Skin epidermis (tissue), 12 donors: ENCODE data around the gene LEP.
A peak's percentile ranks its signal among the peaks of the same experiment; 100 is the strongest.

Experiments used
- H3K27ac ChIP-seq, 21 experiments: fragments of 200-600 bp; sonication (generic) in 11 of 21; one replicate each; pipeline ENCODE4 v1.5.0; 2020; ENCODE audit warnings: mild to moderate bottlenecking in 3 of 21, inconsistent platforms in 2 of 21, moderate library complexity in 2 of 21
- H3K4me3 ChIP-seq, 7 experiments: fragments of 200-600 bp; sonication (generic) in 2 of 7; one replicate each; pipeline ENCODE4 v1.5.0; 2020; ENCODE audit warnings: inconsistent platforms in 2 of 7, mild to moderate bottlenecking in 2 of 7, moderate library complexity in 1 of 7

LEP gene

GRCh38 chr7:128210036-128210347 is 31.1 kb upstream of the LEP start:
- Histone ChIP-seq H3K27ac (no peak overlapping the region), H3K4me3 (no peak overlapping the region)

- no peak overlapping the region for H3K27ac ChIP-seq
- no peak overlapping the region for H3K4me3 ChIP-seq
Observed at GRCh38 chr7:128210590-128211570, 30.2 kb upstream of the LEP start.

- no peak overlapping the region for H3K27ac ChIP-seq
- H3K4me3 ChIP-seq, result no peak overlapping the region
Observed at GRCh38 chr7:128211626-128212025, 29.5 kb upstream of the LEP start.

GRCh38 chr7:128214463-128214862 is 26.6 kb upstream of the LEP start:
- Histone ChIP-seq H3K4me3 (no peak overlapping the region), H3K27ac (no peak overlapping the region)

- Histone ChIP-seq H3K4me3 (no peak overlapping the region), H3K27ac (no peak overlapping the region)
Observed at GRCh38 chr7:128215281-128215680, 25.8 kb upstream of the LEP start.

GRCh38 chr7:128215739-128216138 is 25.3 kb upstream of the LEP start:
- no peak overlapping the region for H3K27ac ChIP-seq
- H3K4me3 ChIP-seq, result no peak overlapping the region

- Histone ChIP-seq H3K4me3 (no peak overlapping the region), H3K27ac (peak overlapping the region in 1 of 21 experiments; percentile 14)
Observed at GRCh38 chr7:128217030-128217805, 23.9 kb upstream of the LEP start.

GRCh38 chr7:128217967-128218652 is 23.0 kb upstream of the LEP start:
- H3K4me3 ChIP-seq, result no peak overlapping the region
- H3K27ac ChIP-seq, result no peak overlapping the region

- H3K27ac ChIP-seq, result no peak overlapping the region
Observed at GRCh38 chr7:128219636-128220035, 21.4 kb upstream of the LEP start.

GRCh38 chr7:128221929-128222403 is 19.1 kb upstream of the LEP start:
- H3K4me3 ChIP-seq, result no peak overlapping the region
- H3K27ac ChIP-seq, result no peak overlapping the region

More at GRCh38 chr7:128219636-128220035, 21.4 kb upstream of the LEP start:
- H3K4me3 ChIP-seq, result no peak overlapping the region

GRCh38 chr7:128226132-128226980 is 14.7 kb upstream of the LEP start:
- H3K4me3 ChIP-seq, result no peak overlapping the region
- no peak overlapping the region for H3K27ac ChIP-seq

GRCh38 chr7:128227271-128227670 is 13.8 kb upstream of the LEP start:
- H3K4me3 ChIP-seq, result no peak overlapping the region
- no peak overlapping the region for H3K27ac ChIP-seq

GRCh38 chr7:128231021-128231420 is 10.1 kb upstream of the LEP start:
- H3K27ac ChIP-seq, result no peak overlapping the region
- no peak overlapping the region for H3K4me3 ChIP-seq

GRCh38 chr7:128231677-128232076 is 9.4 kb upstream of the LEP start:
- no peak overlapping the region for H3K4me3 ChIP-seq

GRCh38 chr7:128233471-128233870 is 7.6 kb upstream of the LEP start:
- Histone ChIP-seq H3K27ac (no peak overlapping the region), H3K4me3 (no peak overlapping the region)

More at GRCh38 chr7:128231677-128232076, 9.4 kb upstream of the LEP start:
- no peak overlapping the region for H3K27ac ChIP-seq

GRCh38 chr7:128234476-128235026 is 6.5 kb upstream of the LEP start:
- no peak overlapping the region for H3K27ac ChIP-seq

GRCh38 chr7:128235471-128235870 is 5.6 kb upstream of the LEP start:
- Histone ChIP-seq H3K27ac (no peak overlapping the region), H3K4me3 (no peak overlapping the region)

More at GRCh38 chr7:128234476-128235026, 6.5 kb upstream of the LEP start:
- H3K4me3 ChIP-seq, result no peak overlapping the region

GRCh38 chr7:128236924-128237586 is 4.0 kb upstream of the LEP start:
- H3K27ac ChIP-seq, result peak overlapping the region in 4 of 21 experiments; percentile 32 to 51 (median 49)
- H3K4me3 ChIP-seq, result no peak overlapping the region
